Mucosa of rectum (tissue), 2 donors: ENCODE results near the gene GPD1L.

ENCODE experiments used
- H3K27ac ChIP-seq, 2 donors: one replicate each; pipeline ENCODE4 v1.7.0; 2013; ENCODE audit warnings: inconsistent platforms in 2 of 2, low read depth in 2 of 2, low read length in 2 of 2
- H3K27me3 ChIP-seq, 2 donors: one replicate each; pipeline ENCODE4 v1.7.0; 2013; ENCODE audit warnings: low read length in 2 of 2; ENCODE audit not compliant: control insufficient read depth in 2 of 2, insufficient read depth in 2 of 2
- H3K36me3 ChIP-seq, 2 donors: one replicate each; pipeline ENCODE4 v1.7.0; 2013; ENCODE audit warnings: low read length in 2 of 2; ENCODE audit not compliant: control insufficient read depth in 2 of 2, insufficient read depth in 2 of 2
- H3K4me1 ChIP-seq, 2 donors: one replicate each; pipeline ENCODE4 v1.7.0; 2013; ENCODE audit warnings: low read length in 2 of 2, mild to moderate bottlenecking in 1 of 2; ENCODE audit not compliant: control insufficient read depth in 2 of 2, insufficient read depth in 2 of 2
- H3K4me3 ChIP-seq, 2 donors: one replicate each; pipeline ENCODE4 v1.7.0; 2013; ENCODE audit warnings: low read length in 2 of 2
- H3K9ac ChIP-seq, 2 donors: one replicate each; pipeline ENCODE4 v1.7.0; 2013; ENCODE audit warnings: low read length in 2 of 2, low read depth in 1 of 2, mild to moderate bottlenecking in 1 of 2
- H3K9me3 ChIP-seq, 2 donors: one replicate each; pipeline ENCODE4 v1.7.0; 2013; ENCODE audit warnings: low read length in 2 of 2; ENCODE audit not compliant: control insufficient read depth in 2 of 2
- donor health status: healthy.
- donor health status: Normal muscosa, but diverticular disease.

The GPD1L gene

GRCh38 chr3:32208447-32208846, 102.0 kb downstream of the GPD1L start:
- Histone ChIP-seq H3K27ac (no peak overlapping the region), H3K9me3 (no peaks in the 10 kb centered on the region), H3K9ac (no peak overlapping the region), H3K4me1 (no peaks in the 10 kb centered on the region), H3K27me3 (no peaks in the 10 kb centered on the region), H3K36me3 (no peaks in the 10 kb centered on the region), H3K4me3 (no peak overlapping the region)

GRCh38 chr3:32215185-32215584, 108.8 kb downstream of the GPD1L start:
- H3K27me3 ChIP-seq = no peaks in the 10 kb centered on the region
- no peaks in the 10 kb centered on the region for H3K36me3 ChIP-seq
- no peak overlapping the region for H3K27ac ChIP-seq
- H3K4me1 ChIP-seq = no peaks in the 10 kb centered on the region
- no peak overlapping the region for H3K9ac ChIP-seq
- no peak overlapping the region for H3K4me3 ChIP-seq
- H3K9me3 ChIP-seq = peaks cover 0 to 5% of the 10 kb centered on the region in 2 donors

GRCh38 chr3:32216172-32216783, 109.9 kb downstream of the GPD1L start:
- Histone ChIP-seq H3K4me3 (peak overlapping the region in 1 of 2 donors; percentile 2), H3K36me3 (no peaks in the 10 kb centered on the region), H3K4me1 (no peaks in the 10 kb centered on the region), H3K9me3 (peaks cover 0 to 5% of the 10 kb centered on the region in 2 donors), H3K27me3 (no peaks in the 10 kb centered on the region), H3K9ac (no peak overlapping the region), H3K27ac (no peak overlapping the region)

- H3K27me3 ChIP-seq = no peaks in the 10 kb centered on the region
- H3K4me3 ChIP-seq = no peak overlapping the region
- no peaks in the 10 kb centered on the region for H3K36me3 ChIP-seq
- H3K9me3 ChIP-seq = peaks cover 0 to 5% of the 10 kb centered on the region in 2 donors
- no peak overlapping the region for H3K9ac ChIP-seq
- H3K27ac ChIP-seq = no peak overlapping the region
- no peaks in the 10 kb centered on the region for H3K4me1 ChIP-seq
These were observed 110.9 kb downstream of the GPD1L start for GRCh38 chr3:32217339-32217738.
